Mesothelial cell of epicardium (in vitro differentiated cells): Measurements from ENCODE around the gene IGF2R. TPM values are rescaled to one million over a fixed set of nuclear protein-coding genes. Genes with fewer than 3 reads are reported as not detected.

ENCODE experiments used
- DNase-seq, 2 experiments: peaks; one replicate each; pipeline ENCODE4 v3.0.0; 2021; ENCODE audit warnings: low spot score in 2 of 2; ENCODE audit not compliant: unreplicated experiment in 2 of 2
- H3K27ac Mint-ChIP-seq: 2 replicates; pipeline ENCODE4 v1.8.0; 2021; ENCODE audit warnings: mixed read lengths
- H3K27me3 Mint-ChIP-seq: 2 replicates; pipeline ENCODE4 v1.8.0; 2021; ENCODE audit warnings: low read depth, mixed read lengths
- H3K36me3 Mint-ChIP-seq: 2 replicates; pipeline ENCODE4 v1.8.0; 2021; ENCODE audit warnings: mixed read lengths
- H3K4me1 Mint-ChIP-seq: 2 replicates; pipeline ENCODE4 v1.8.0; 2021; ENCODE audit warnings: mixed read lengths
- H3K4me3 Mint-ChIP-seq: 2 replicates; pipeline ENCODE4 v1.8.0; 2021; ENCODE audit warnings: mild to moderate bottlenecking, moderate library complexity, mixed read lengths
- H3K9me3 Mint-ChIP-seq: 2 replicates; pipeline ENCODE4 v1.8.0; 2021; ENCODE audit warnings: mixed read lengths
- CTCF ChIP-seq: fragments of 200-600 bp; sonication (generic); IDR thresholded peaks from one replicate; pipeline ENCODE4 v1.5.0; 2021; ENCODE audit warnings: antibody characterized with exemption; ENCODE audit not compliant: unreplicated experiment
- total RNA-seq: library from RNA; stranded (reverse); gene quantifications from 3 replicates; pipeline ENCODE4 v1.2.1, GENCODE V29; 2021

The IGF2R gene
- total RNA-seq, 1 donor from 2014 or later, result 112 TPM

GRCh38 chr6:160092602-160093001 lies 123.7 kb downstream of the IGF2R start:
- no peak for TF ChIP-seq CTCF
- H3K36me3 Mint-ChIP-seq, result peaks cover 33% of the 10 kb centered on the region
- H3K4me3 Mint-ChIP-seq, result no peak overlapping the region
- H3K9me3 Mint-ChIP-seq, result no peaks in the 10 kb centered on the region
- H3K27ac Mint-ChIP-seq, result no peak overlapping the region
- no peaks in the 10 kb centered on the region for H3K27me3 Mint-ChIP-seq
- H3K4me1 Mint-ChIP-seq, result no peaks in the 10 kb centered on the region
- no peak for DNase-seq

GRCh38 chr6:160093061-160093460 lies 124.2 kb downstream of the IGF2R start:
- no peak overlapping the region for H3K4me3 Mint-ChIP-seq
- H3K9me3 Mint-ChIP-seq, result no peaks in the 10 kb centered on the region
- no peak overlapping the region for H3K27ac Mint-ChIP-seq
- peaks cover 34% of the 10 kb centered on the region for H3K36me3 Mint-ChIP-seq
- no peak for DNase-seq
- no peak for TF ChIP-seq CTCF
- H3K4me1 Mint-ChIP-seq, result no peaks in the 10 kb centered on the region
- H3K27me3 Mint-ChIP-seq, result no peaks in the 10 kb centered on the region

DNA sequence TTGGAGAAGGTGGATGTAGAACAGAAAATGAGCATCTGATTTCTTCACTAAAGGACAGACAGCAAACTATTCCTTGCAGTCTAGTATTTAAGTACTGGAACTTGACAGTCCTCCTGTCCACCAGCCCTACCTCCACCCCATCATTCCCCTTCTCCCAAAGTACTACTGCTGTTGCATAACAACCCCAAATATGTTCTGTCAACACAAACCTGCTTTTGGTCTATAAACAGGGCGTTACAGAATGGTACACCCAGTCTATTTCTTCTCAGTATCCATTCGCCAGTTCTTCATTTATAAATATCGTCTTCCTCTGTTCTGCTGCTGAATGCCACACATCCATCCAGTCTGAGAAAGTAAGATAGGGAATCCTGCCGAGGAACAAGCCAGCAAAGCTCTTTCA lies 125.1 kb downstream of the IGF2R start:
- H3K9me3 Mint-ChIP-seq, result no peaks in the 10 kb centered on the region
- H3K4me1 Mint-ChIP-seq, result no peaks in the 10 kb centered on the region
- no peak for TF ChIP-seq CTCF
- H3K27ac Mint-ChIP-seq, result no peak overlapping the region
- H3K4me3 Mint-ChIP-seq, result no peak overlapping the region
- H3K36me3 Mint-ChIP-seq, result peaks cover 38% of the 10 kb centered on the region
- DNase-seq, result no peak
- no peaks in the 10 kb centered on the region for H3K27me3 Mint-ChIP-seq

DNA sequence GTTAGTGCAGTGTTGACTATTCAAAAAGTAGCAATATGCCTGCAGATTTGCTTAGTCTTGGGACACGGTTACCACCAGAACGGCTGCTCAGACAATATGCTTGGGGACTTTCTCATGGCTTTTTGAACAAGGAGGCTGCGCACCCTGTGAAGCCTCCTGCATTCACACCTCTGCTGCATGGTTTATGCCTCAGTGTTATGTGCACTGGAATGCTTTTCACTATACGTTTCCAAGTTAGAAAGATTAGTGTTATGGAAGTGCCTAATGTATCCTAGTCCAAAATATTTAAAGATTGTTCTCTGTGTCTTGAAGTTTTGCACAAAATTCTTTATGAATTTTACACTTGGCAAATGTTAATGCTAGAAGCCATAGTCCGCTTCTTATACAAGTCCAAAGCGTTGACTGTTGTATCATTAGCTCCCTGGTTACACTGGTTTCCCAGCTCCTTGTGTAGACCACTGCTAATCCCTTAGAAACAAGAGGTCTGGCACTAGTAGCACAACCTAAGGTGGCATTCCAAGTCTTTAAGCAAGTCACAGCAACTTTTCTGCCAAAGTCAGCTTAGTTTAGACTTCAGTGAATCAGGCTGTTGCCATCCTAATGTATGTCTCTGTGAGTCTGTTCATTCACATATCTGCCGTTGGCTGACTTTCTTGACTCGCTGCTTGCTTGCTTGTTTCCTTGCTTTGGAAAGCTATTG lies 126.4 kb downstream of the IGF2R start:
- TF ChIP-seq CTCF, result no peak
- H3K4me3 Mint-ChIP-seq, result no peak overlapping the region
- H3K27me3 Mint-ChIP-seq, result no peaks in the 10 kb centered on the region
- DNase-seq, result no peak
- H3K4me1 Mint-ChIP-seq, result no peaks in the 10 kb centered on the region
- H3K9me3 Mint-ChIP-seq, result no peaks in the 10 kb centered on the region
- no peak overlapping the region for H3K27ac Mint-ChIP-seq
- peaks cover 33% of the 10 kb centered on the region for H3K36me3 Mint-ChIP-seq

- peaks cover 45% of the 10 kb centered on the region for H3K36me3 Mint-ChIP-seq
- no peaks in the 10 kb centered on the region for H3K9me3 Mint-ChIP-seq
These were observed 132.7 kb downstream of the IGF2R start for GRCh38 chr6:160101277-160102205.

More at GRCh38 chr6:160101277-160102205, 132.7 kb downstream of the IGF2R start:
- no peak for TF ChIP-seq CTCF
- H3K27ac Mint-ChIP-seq, result no peak overlapping the region
- DNase-seq, result no peak
- no peaks in the 10 kb centered on the region for H3K27me3 Mint-ChIP-seq
- no peaks in the 10 kb centered on the region for H3K4me1 Mint-ChIP-seq
- no peak overlapping the region for H3K4me3 Mint-ChIP-seq
